ENCODE measurements around the gene RGS9BP. TPM values are rescaled to one million over a fixed set of nuclear protein-coding genes. Genes with fewer than 3 reads are reported as not detected.

RGS9BP gene
- total RNA-seq, 1 donor from 2014 or later, result 0.18 TPM

DNA sequence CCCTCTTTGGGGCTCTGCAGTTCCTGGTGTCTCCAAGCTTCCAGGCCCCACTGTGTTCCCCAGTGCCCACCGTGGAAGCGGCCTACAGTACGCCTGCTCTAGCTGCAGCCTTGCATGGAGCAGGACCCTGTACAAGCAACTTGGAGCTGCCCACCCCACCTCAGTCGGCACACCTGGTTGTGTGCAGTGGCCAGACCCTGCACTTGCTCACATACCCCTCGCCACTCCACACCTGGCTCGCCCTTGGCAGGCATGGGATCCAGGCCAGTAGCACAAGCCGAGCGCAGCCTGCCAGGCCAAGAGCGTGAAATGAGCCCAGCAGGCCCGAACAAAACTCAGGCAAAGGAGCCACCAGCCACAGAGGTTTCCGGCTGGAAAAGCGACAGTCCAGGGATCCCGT lies 37.0 kb upstream of the RGS9BP start:
- Mint-ChIP-seq H3K4me1 (ENCODE audit: low read depth, unreplicated experiment) (no peaks in the 10 kb centered on the region), H3K9me3 (ENCODE audit: unreplicated experiment) (no peaks in the 10 kb centered on the region), H3K27me3 (ENCODE audit: low read depth, unreplicated experiment) (no peaks in the 10 kb centered on the region), H3K27ac (ENCODE audit: unreplicated experiment) (no peak overlapping the region), H3K36me3 (ENCODE audit: low read depth, unreplicated experiment) (peaks cover 21% of the 10 kb centered on the region), H3K4me3 (ENCODE audit: unreplicated experiment) (no peak overlapping the region)
- FAIRE-seq (no peak), DNase-seq (ENCODE audit: low read depth) (no peak)
- H3K4me1 ChIP-seq (ENCODE audit: insufficient read depth, low read length), result no peaks in the 10 kb centered on the region
- H3K27me3 ChIP-seq (ENCODE audit: insufficient read depth, low read length), result no peaks in the 10 kb centered on the region
- no peaks in the 10 kb centered on the region for H3K9me3 ChIP-seq (ENCODE audit: insufficient read depth, low read depth, low read length)
- no peaks in the 10 kb centered on the region for H3K79me2 ChIP-seq (ENCODE audit: insufficient read depth, low read length)
- no peak overlapping the region for H2AFZ ChIP-seq (ENCODE audit: low read depth, low read length)
- H3K36me3 ChIP-seq (ENCODE audit: insufficient read depth, low read length), result peaks cover 31% of the 10 kb centered on the region
- TF ChIP-seq EZH2 (IDR thresholded peaks at IDR 0.05; ENCODE audit: insufficient read depth, low read length), result no peak
- TF ChIP-seq, protein P1, sequence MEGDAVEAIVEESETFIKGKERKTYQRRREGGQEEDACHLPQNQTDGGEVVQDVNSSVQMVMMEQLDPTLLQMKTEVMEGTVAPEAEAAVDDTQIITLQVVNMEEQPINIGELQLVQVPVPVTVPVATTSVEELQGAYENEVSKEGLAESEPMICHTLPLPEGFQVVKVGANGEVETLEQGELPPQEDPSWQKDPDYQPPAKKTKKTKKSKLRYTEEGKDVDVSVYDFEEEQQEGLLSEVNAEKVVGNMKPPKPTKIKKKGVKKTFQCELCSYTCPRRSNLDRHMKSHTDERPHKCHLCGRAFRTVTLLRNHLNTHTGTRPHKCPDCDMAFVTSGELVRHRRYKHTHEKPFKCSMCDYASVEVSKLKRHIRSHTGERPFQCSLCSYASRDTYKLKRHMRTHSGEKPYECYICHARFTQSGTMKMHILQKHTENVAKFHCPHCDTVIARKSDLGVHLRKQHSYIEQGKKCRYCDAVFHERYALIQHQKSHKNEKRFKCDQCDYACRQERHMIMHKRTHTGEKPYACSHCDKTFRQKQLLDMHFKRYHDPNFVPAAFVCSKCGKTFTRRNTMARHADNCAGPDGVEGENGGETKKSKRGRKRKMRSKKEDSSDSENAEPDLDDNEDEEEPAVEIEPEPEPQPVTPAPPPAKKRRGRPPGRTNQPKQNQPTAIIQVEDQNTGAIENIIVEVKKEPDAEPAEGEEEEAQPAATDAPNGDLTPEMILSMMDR (IDR thresholded peaks at IDR 0.05; ENCODE audit: insufficient read depth, low read depth, low read length), result no peak
- H3K4me3 ChIP-seq (ENCODE audit: insufficient read depth, low read depth, low read length), result no peak overlapping the region
- H3K9ac ChIP-seq (ENCODE audit: low read length), result no peak overlapping the region
- no peak overlapping the region for H3K4me2 ChIP-seq (ENCODE audit: low read length)
- H3K27ac ChIP-seq (ENCODE audit: low read depth, low read length), result no peak overlapping the region
- no peaks in the 10 kb centered on the region for H4K20me1 ChIP-seq (ENCODE audit: insufficient read depth, low read length)

DNA sequence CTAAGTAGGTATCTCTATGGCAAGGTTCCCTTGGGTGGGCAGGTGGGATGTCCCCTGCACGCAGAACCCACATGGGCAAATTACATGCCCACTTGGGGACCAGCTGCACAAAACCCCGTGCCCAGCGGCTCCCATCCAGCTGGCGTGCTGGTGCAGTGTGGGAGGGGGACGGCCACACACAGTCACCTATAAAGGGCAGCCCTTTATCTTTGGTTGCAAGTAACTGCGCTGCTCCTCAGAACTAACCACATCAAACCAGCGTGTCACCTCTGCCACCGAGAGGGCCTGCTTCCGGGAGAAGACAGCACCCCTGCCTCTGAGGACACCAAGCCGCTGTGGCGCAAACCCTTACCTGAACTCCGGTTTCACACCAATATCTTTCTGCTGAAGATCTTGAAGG lies 32.9 kb upstream of the RGS9BP start:
- H3K9me3 ChIP-seq (ENCODE audit: insufficient read depth, low read depth, low read length), result no peaks in the 10 kb centered on the region
- Mint-ChIP-seq H3K9me3 (ENCODE audit: unreplicated experiment) (no peaks in the 10 kb centered on the region), H3K27me3 (ENCODE audit: low read depth, unreplicated experiment) (no peaks in the 10 kb centered on the region), H3K36me3 (ENCODE audit: low read depth, unreplicated experiment) (peaks cover 15% of the 10 kb centered on the region), H3K27ac (ENCODE audit: unreplicated experiment) (no peak overlapping the region), H3K4me1 (ENCODE audit: low read depth, unreplicated experiment) (no peaks in the 10 kb centered on the region), H3K4me3 (ENCODE audit: unreplicated experiment) (no peak overlapping the region)
- H3K9ac ChIP-seq (ENCODE audit: low read length), result no peak overlapping the region
- no peaks in the 10 kb centered on the region for H4K20me1 ChIP-seq (ENCODE audit: insufficient read depth, low read length)
- no peak overlapping the region for H2AFZ ChIP-seq (ENCODE audit: low read depth, low read length)
- DNase-seq (ENCODE audit: low read depth) (no peak), FAIRE-seq (no peak)
- H3K36me3 ChIP-seq (ENCODE audit: insufficient read depth, low read length), result peaks cover 30% of the 10 kb centered on the region
- no peak overlapping the region for H3K27ac ChIP-seq (ENCODE audit: low read depth, low read length)
- no peak overlapping the region for H3K4me2 ChIP-seq (ENCODE audit: low read length)
- H3K27me3 ChIP-seq (ENCODE audit: insufficient read depth, low read length), result no peaks in the 10 kb centered on the region
- no peaks in the 10 kb centered on the region for H3K4me1 ChIP-seq (ENCODE audit: insufficient read depth, low read length)
- TF ChIP-seq, protein P1 (IDR thresholded peaks at IDR 0.05; ENCODE audit: insufficient read depth, low read depth, low read length), result no peak
- no peak for TF ChIP-seq EZH2 (IDR thresholded peaks at IDR 0.05; ENCODE audit: insufficient read depth, low read length)
- H3K79me2 ChIP-seq (ENCODE audit: insufficient read depth, low read length), result no peaks in the 10 kb centered on the region
- no peak overlapping the region for H3K4me3 ChIP-seq (ENCODE audit: insufficient read depth, low read depth, low read length)

DNA sequence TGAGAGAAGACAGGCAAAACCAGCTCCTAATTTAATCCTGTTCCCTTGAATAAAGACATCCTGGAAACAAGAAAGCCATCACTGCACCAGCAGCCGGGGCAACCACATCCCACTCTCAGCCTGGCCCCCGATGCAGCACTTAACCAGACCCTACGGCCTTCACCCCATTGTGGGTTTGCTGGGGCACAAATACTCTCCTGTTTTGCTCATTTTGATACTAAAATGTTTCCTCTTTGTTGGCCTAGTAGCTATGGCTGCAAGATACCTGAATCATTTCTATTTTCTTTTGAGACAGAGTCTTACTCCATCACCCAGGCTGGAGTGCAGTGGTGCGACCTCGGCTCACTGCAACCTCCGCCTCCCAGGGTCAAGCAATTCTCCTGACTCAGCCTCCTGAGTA lies 29.1 kb upstream of the RGS9BP start:
- Histone ChIP-seq H3K36me3 (ENCODE audit: insufficient read depth, low read length) (peaks cover 15% of the 10 kb centered on the region), H2AFZ (ENCODE audit: low read depth, low read length) (no peak overlapping the region), H3K27me3 (ENCODE audit: insufficient read depth, low read length) (no peaks in the 10 kb centered on the region), H3K4me2 (ENCODE audit: low read length) (no peak overlapping the region), H3K79me2 (ENCODE audit: insufficient read depth, low read length) (no peaks in the 10 kb centered on the region), H3K9ac (ENCODE audit: low read length) (no peak overlapping the region), H3K4me1 (ENCODE audit: insufficient read depth, low read length) (peaks cover under 1% of the 10 kb centered on the region), H3K27ac (ENCODE audit: low read depth, low read length) (no peak overlapping the region), H4K20me1 (ENCODE audit: insufficient read depth, low read length) (peaks cover 8% of the 10 kb centered on the region), H3K4me3 (ENCODE audit: insufficient read depth, low read depth, low read length) (no peak overlapping the region), H3K9me3 (ENCODE audit: insufficient read depth, low read depth, low read length) (no peaks in the 10 kb centered on the region)
- no peak overlapping the region for H3K27ac Mint-ChIP-seq (ENCODE audit: unreplicated experiment)
- no peak overlapping the region for H3K4me3 Mint-ChIP-seq (ENCODE audit: unreplicated experiment)
- no peaks in the 10 kb centered on the region for H3K9me3 Mint-ChIP-seq (ENCODE audit: unreplicated experiment)
- TF ChIP-seq, protein P1 (IDR thresholded peaks at IDR 0.05; ENCODE audit: insufficient read depth, low read depth, low read length), result no peak
- TF ChIP-seq EZH2 (IDR thresholded peaks at IDR 0.05; ENCODE audit: insufficient read depth, low read length), result no peak
- FAIRE-seq, result no peak
- no peaks in the 10 kb centered on the region for H3K4me1 Mint-ChIP-seq (ENCODE audit: low read depth, unreplicated experiment)
- peaks cover 8% of the 10 kb centered on the region for H3K36me3 Mint-ChIP-seq (ENCODE audit: low read depth, unreplicated experiment)
- H3K27me3 Mint-ChIP-seq (ENCODE audit: low read depth, unreplicated experiment), result no peaks in the 10 kb centered on the region
- no peak for DNase-seq (ENCODE audit: low read depth)

Data from astrocyte (in vitro differentiated cells and primary cell).